Measurements from ENCODE around the gene USP46.

USP46 gene

DNA sequence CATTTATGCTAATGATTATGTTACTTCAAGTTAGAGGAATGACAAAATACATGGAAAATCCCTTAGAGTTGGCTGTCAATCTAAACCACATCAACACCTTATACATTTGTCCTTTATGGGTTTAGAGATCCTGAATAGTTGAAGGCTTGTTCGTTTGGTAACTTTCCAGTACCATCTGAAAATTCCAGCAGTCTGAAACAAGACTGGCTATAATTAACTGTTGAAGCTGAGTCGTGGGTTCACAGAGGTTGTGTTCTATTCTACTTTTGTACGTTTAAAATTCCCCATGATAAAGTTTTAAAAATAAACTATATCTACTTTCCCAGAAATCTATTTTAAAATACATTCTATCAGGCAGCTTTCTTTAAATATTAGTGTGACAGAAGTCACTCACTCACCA is 73.0 kb downstream of the USP46 start:
- H3K4me3 ChIP-seq (ENCODE audit: low read length), result no peak overlapping the region
- no peak for TF ChIP-seq ZNF274 (IDR thresholded peaks at IDR 0.05; ENCODE audit: low read depth, low read length)

DNA sequence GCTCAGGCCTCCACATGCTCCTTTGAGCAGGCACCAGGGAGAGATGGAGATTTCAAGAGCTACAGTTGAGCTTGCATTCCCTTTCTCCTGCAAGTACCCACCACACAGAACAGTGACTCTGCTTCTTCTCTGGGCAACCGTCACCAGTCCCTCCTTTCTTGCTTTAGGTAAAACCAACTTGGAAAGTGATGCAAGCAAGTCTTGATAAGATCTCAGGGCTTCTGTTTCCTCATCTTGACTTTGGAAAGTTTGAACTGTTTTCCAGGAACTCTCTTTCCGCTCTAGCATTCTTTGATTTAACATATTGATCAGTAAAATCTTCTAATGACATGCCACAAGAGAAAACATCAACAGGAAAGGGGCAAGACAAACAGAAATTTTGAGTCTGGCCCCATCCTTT is 73.7 kb downstream of the USP46 start:
- H3K4me3 ChIP-seq (ENCODE audit: low read length), result no peak overlapping the region
- no peak for TF ChIP-seq ZNF274 (IDR thresholded peaks at IDR 0.05; ENCODE audit: low read depth, low read length)

DNA sequence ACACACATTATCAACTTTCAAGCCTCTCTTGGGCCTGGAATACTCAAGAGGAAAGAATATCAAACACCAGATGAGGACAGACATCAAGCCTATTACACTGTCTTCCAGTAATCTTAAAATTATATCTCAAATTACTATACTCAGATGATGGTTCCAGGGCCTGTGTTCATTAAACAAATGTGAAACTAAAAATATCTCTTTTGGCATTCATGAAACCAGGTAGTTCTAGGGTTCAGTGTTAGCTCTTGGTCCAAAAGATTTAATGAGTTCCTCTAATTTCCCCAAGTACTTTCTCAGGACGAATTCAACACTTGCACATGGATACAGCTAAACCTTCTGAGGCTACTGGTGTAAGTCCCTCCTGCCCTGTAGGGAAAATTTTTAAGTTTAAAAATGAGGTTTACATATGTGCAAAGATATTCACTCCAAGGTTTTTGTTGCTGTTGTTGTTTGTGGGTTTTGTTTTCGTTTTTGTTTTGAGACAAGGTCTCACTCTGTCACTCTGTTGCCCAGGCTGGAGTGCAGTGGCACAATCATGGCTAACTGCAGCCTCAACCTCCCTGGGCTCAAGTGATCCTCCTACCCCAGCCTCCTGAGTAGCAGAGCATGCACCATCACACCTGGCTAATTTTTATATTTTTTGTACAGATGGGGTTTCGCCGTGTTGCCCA is 79.4 kb downstream of the USP46 start:
- H3K4me3 ChIP-seq (ENCODE audit: low read length), result no peak overlapping the region
- TF ChIP-seq ZNF274 (IDR thresholded peaks at IDR 0.05; ENCODE audit: low read depth, low read length), result no peak

DNA sequence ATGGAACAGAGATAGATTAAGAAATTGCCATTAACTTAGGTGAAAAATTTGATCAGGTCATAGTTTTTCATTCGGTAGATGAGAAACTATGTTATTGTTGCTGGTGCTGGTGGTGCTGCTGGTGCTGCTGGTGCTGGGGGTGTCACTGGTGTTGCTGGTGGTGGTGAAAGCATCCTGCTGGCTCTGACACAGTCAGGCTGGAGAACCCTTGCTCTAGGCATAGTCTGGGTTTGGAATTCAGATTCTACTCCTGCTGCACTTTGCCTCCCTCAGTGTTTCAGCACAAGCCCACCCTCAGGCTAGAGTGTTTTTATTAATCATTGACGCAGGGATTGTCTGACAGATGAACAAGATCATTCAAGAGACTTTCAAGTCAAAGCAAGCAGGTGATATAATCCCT is 80.2 kb downstream of the USP46 start:
- TF ChIP-seq ZNF274 (IDR thresholded peaks at IDR 0.05; ENCODE audit: low read depth, low read length), result no peak
- H3K4me3 ChIP-seq (ENCODE audit: low read length), result no peak overlapping the region

DNA sequence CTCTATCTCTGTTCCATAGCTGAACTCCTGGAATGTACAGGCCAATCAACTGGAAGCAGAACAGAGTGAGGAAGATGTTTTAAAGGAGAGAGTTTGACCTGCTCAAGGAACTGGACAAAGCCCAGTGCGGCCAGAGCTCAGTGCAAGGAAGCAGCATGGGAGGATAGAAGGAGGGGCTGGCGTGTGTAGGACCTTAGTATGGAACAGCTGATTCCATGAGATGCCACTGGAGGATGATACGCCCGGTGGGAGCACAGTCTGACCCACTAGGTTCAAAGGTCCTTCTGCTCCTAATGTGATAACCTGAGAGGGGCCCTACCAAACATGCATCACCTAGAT is 81.5 kb downstream of the USP46 start:
- H3K4me3 ChIP-seq (ENCODE audit: low read length), result no peak overlapping the region
- no peak for TF ChIP-seq ZNF274 (IDR thresholded peaks at IDR 0.05; ENCODE audit: low read depth, low read length)

DNA sequence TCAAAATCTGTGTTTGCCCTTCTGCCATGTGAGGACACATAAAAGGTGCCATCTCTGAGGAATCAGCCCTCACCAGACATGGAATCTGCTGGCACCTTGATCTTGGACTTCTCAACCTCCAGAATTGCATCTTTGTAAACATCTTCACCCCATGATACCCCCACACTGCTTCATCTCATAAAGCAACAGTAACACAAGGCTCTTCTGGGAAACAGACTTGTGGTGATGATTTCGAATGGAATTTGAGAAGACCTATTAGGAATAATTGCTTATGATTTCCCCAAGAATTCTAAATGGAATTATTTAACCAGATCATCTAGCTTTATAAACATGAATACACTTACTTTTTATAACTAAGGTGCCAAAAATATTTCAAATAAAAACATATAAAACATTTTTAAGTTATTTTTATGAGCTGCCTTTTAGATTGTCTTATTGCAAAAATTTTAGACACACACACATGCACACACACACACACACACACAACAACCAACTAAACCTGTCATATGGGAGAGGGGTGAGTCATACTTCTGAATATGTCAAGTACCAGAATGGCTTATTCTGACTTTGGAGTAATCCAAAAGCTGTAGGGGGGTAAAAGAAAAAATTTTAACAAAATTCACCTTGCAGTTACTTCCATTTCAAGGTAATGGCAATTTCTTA is 82.0 kb downstream of the USP46 start:
- TF ChIP-seq ZNF274 (IDR thresholded peaks at IDR 0.05; ENCODE audit: low read depth, low read length), result no peak
- no peak overlapping the region for H3K4me3 ChIP-seq (ENCODE audit: low read length)

DNA sequence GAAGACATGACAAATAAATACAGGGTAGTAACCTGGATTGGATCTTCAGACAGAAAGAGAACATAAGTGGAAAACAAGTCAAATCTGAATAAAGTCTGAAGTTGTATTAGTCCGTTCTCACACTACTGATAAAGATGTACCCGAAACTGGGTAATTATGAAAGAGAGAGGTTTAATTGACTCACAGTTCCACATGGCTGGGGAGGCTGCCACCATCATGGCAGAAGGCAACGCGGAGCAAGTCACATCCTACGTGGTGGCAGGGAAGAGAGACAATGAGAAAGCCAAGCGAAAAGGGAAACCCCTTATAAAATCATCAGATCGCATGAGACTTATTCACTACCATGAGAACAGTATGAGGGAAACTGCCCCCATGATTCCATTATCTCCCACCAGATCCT is 82.8 kb downstream of the USP46 start:
- no peak for TF ChIP-seq ZNF274 (IDR thresholded peaks at IDR 0.05; ENCODE audit: low read depth, low read length)
- H3K4me3 ChIP-seq (ENCODE audit: low read length), result no peak overlapping the region

DNA sequence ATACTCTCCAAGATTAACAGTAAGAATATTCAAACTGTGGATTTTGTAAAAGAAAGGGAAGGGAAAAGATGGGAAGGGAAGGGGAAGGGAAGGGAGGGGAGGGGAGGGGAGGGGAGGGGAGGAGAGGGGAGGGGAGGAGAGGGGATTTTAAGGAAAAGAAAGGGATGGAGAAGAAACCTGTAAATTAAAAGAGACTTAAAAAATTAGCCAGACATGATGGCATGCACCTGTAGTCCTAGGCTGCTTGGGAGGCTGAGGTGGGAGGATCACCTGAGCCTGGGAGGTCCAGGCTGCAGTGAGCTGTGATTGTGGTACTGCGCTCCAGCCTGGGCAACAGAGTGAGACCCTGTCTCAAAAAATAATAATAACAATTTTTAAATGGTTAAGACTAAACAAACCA is 83.7 kb downstream of the USP46 start:
- no peak overlapping the region for H3K4me3 ChIP-seq (ENCODE audit: low read length)

DNA sequence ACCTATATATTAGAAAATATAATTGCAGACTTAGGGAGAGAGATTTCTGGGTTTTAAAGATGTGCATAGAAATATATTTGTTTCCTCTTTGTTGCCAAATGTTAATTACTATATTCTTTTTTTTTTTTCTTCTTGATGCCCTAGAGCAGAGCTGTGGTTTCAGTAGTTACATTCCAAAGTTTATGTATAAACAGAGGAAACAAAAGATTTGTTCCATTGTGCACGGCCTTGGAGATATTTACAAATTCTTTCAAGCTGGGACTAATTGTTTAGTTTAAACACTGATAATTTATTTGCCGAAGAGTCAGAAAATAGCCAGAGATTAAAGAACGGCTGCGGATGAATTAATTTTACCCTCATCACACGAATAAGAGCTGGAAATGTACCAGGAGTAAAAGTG is 85.1 kb downstream of the USP46 start:
- no peak overlapping the region for H3K4me3 ChIP-seq (ENCODE audit: low read length)
- no peak for TF ChIP-seq ZNF274 (IDR thresholded peaks at IDR 0.05; ENCODE audit: low read depth, low read length)

More for the DNA sequence above, 83.7 kb downstream of the USP46 start:
- TF ChIP-seq ZNF274 (IDR thresholded peaks at IDR 0.05; ENCODE audit: low read depth, low read length), result no peak

DNA sequence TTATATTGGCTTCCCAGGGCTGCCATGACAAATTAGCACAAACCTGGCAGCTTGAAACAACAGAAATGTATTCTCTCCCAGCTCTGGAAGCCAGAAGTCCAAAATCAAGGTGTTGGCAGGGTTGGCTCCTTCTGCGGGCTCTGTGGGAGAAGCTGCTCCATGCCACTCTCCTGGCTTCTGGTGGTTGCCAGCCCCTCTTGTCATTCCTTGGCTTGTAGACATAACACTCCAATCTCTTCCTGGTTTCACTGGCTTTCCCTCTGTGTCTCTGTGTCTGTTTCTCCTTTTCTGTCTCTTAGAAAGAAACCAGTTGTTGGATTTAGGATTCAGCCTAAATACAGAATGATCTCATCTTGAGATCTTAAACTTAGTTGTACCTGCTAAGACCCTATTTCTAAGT is 85.5 kb downstream of the USP46 start:
- TF ChIP-seq ZNF274 (IDR thresholded peaks at IDR 0.05; ENCODE audit: low read depth, low read length), result no peak

DNA sequence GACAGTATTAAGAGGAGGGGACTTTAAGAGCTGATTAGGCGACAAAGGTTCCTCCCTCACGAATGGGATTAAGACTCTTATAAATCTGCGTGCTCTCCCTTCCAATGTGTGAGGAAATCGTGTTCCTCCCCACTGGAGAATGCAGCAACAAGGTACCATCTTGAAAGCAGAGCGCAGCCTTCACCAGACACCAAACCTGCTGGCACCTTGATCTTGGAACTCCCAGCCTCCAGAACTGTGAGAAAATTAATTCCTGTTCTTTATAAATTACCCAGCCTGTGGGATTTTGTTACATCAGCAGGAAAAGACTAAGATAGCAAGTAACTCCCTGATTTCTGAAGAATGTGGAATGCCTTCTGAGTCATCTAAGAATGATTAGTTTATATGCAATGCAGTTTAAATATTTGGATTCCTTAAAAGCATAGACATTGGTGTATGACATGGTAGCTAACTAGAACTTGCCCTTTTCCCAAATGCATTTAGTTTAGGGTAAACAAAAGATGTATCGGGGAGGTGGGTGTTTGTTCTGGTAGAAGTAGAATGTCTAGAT is 86.1 kb downstream of the USP46 start:
- H3K4me3 ChIP-seq (ENCODE audit: low read length), result no peak overlapping the region
- no peak for TF ChIP-seq ZNF274 (IDR thresholded peaks at IDR 0.05; ENCODE audit: low read depth, low read length)

More for the DNA sequence above, 85.5 kb downstream of the USP46 start:
- H3K4me3 ChIP-seq (ENCODE audit: low read length), result no peak overlapping the region

DNA sequence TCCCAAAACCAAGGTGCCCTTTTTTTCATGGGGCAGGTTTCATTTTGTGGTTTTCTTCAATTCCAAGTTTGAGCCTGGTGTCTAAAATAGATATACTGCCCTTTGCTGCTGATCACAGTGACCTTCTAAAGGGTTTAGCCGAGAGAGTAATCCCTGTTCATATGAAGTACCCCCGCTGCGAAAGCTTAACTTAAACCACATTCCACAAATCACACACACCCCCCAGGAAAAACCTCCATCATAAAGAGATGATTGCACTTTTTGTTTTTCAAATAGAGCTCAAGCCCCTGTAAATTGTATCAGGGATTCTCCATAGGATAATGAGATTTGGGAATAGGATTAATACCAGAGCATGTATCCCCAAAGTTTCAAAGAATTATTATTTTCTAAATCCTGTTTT is 90.8 kb downstream of the USP46 start:
- no peak for TF ChIP-seq ZNF274 (IDR thresholded peaks at IDR 0.05; ENCODE audit: low read depth, low read length)
- no peak overlapping the region for H3K4me3 ChIP-seq (ENCODE audit: low read length)

DNA sequence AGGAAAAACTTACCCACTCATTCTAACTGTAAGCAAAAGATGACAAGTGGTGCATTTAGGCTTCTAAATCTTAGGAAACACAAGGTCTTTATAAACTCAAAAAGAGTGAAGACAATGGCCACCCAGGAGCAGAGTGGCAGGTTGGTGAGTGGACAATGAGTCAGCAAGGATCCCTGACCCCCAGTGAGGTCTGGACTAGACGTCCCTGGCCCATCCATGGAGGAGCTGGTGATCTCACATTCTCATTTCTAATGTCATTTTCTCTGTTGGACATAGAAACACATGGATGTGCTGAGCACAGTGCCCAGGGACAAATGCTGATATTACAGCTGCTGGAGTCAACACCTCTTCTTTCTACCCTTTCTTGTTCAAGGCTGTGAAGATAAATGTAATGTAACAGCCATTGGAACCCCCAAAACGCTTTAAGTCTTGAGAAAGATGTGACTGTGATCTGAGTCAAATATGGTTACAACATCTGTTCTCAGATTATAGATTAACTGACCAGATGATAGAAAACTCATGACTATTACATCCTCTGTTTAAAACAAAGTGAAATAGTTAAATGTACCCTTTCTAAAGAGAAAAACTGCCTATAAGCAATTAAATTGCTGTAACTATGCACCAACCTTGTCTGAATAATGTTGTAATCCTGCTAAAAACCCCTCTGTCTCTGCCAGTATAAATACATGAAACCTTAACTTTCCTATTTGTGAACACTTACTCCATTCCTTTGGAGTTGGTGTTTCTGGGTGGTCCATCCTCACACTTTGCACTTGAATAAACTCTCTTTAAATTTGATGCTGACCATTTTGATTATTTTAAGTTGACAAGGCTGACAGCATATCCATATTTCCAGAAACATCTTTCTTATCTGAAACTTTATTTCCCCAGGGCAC is 92.7 kb downstream of the USP46 start:
- no peak for TF ChIP-seq ZNF274 (IDR thresholded peaks at IDR 0.05; ENCODE audit: low read depth, low read length)
- H3K4me3 ChIP-seq (ENCODE audit: low read length), result no peak overlapping the region

DNA sequence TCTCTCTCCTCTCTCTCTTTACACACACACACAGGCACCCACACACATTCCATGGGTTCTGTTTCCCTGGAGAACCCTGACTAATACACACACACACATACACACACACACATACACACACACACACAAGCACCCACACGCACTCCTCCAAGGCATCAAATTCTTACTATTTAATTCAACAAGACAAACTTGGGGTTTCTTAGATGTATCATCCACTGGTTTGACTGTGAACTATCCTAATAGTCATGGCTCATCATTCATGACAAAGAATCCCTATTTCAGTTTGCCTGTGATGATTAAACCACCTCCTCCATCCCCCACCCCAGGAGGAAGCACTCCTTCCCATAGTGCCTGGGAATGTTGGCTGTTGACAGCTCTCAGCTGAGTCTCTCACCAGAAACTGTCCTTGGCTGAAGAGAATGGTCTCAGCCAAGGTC is 98.2 kb downstream of the USP46 start:
- TF ChIP-seq ZNF274 (IDR thresholded peaks at IDR 0.05; ENCODE audit: low read depth, low read length), result no peak
- no peak overlapping the region for H3K4me3 ChIP-seq (ENCODE audit: low read length)

DNA sequence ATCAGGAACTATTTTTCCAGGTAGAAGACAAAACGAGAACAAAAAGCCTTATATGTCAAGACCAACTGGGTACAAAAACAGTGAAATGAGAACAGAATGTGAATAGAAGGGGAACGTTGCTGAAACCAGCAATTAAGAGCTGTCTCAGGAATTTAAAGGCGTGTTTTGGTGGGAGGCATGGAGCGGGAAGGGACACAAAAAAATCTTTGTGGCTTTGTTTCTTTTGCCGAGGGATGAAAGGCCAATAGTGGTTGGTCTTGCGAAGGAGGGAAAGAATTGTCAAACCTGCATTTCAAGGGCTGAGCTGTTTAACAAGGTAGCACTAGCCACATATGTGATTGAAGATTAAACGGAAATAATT is 103.8 kb downstream of the USP46 start:
- TF ChIP-seq ZNF274 (IDR thresholded peaks at IDR 0.05; ENCODE audit: low read depth, low read length), result no peak
- no peak overlapping the region for H3K4me3 ChIP-seq (ENCODE audit: low read length)
